ELF-1 (cell line): ENCODE measurements around the gene ZFTA.
"Not testable (repeated sequence)": the region's sequence is repeated elsewhere in the genome, so short reads cannot be mapped to it uniquely, and the experiment has no call there.

ENCODE experiments used
- DNase-seq: peaks from one replicate; pipeline ENCODE4 v3.0.0-alpha.2; 2016; ENCODE audit warnings: low read depth, low spot score

The ZFTA gene

DNA sequence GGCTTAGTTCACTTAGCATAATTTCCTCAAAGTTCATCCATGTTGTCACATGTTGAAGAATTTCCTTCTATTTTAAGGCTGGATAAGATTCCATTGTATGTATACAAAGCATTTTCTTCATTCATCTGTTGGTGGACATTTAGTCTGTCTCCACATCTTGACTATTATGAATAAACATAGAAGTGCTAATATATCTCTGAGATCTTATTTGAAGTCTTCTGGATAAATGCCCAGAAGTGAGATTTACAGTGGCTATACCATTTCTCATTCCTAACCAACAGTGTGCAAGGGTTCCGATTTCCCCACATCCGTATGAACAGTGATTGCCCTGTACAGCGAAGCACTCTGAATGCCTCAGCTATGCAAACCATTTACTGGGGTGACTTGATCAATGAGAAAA, 6.6 kb upstream of the ZFTA start:
- no peak for DNase-seq

DNA sequence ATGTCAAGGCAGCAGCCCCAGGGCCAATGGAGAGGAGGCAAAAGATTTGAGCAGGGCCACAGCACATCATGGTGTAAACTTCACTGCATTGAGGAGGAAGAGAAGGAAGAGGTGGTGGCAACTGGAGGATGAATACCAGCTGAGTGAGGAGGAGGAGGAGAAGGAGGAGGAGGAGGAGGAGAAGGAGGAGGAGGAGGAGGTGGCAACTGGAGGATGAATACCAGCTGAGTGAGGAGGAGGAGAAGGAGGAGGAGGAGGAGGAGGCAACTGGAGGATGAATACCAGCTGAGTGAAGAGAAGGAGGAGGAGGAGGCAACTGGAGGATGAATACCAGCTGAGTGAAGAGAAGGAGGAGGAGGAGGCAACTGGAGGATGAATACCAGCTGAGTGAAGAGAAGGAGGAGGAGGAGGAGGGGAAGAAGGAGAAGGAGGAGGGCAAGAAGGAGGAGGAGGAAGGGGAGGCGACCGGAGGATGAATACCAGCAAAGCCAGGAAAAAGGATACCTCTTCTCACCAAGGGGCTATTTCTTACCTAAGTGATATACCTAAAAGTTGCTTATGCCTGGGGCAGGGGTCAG, 3.3 kb upstream of the ZFTA start:
- not testable (repeated sequence) for DNase-seq

DNA sequence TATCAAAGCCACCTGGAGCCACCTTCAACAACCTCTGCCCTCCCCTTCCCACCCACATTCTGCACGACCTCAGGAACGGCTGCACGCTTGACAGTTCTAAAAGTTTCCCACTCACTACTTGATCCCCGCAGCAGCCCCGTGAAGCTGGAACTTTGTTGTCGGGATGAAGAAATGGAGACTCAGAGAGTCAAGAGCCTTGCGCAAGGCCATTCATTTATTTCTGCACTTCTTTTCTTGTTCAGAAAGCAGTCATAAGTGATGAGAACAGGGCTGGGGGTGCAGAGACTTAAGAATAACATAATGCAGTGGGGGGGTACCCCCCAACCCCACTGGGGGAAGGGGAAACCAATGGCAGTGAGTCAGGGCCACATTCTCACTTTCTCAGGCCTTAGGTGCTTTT, 2.2 kb upstream of the ZFTA start:
- no peak for DNase-seq

DNA sequence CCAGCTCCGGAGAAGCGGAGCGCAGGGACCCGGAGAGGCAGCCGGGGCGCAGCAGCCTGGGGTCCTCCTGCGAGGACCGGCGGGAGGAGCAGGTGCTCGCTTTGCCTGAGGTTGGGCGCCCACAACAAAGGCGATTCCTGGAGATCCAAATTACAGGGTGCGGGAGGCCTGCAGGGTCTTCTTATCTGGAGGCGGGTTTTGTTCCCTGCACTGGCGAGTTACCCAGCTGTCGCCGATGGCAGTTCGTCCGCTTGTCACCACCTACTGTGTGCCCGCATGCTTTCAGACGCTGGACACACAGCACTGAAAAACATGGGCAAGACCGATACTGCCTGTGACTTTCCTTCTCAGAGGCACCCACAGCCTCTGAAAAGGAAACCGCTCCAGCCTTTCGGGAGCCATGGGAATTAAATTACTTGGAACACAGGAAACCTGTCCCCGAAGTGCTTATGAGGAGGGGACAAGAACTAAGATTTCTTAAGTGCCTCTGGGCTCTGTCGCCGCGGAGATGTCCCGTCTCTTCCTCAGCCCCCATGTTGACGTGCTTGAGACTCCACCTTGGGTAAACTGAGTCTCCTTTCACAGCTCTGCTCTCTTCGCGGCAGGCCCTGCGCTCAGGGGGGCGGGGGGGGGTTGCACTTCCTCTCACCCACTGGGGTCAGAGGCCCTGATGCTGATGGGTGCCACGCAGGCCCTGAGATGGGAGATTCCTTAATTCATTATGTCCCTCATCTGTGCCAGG, 1.3 kb upstream of the ZFTA start:
- DNase-seq = peak; percentile 76

DNA sequence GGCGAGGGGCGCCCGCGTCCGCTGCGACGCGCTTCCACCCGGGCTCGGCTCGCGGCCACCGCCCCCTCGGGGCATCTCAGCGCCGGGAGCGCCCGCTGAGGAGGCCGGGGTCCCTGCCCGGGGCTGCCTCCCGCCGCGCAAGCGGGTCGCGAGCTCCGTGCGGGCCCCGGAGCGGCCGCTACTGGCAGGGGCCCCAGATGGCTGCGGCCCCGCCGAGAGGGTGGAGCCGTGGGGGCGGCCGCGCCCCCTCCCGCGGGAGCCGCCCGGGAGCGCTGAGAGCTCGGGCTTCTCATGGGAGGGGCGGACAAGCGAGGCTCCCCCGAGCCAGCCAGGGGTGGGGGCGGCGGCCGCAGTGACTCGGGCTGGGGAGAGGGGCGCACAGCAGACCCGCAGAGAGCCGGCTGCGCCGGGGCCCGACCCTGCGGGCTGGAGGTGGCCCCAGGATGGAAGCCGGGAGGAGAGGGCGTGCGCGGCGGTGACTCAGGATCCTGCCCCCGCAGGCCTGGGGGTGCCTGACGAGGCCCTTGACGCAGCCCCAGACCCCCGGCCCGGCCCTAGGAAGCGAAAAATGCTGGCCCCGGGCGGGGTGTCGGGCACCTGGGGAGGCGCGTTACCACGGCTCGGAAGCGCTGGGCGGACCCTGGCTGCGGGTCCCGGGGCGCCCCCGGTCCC, 603 bp upstream of the ZFTA start:
- no peak for DNase-seq

DNA sequence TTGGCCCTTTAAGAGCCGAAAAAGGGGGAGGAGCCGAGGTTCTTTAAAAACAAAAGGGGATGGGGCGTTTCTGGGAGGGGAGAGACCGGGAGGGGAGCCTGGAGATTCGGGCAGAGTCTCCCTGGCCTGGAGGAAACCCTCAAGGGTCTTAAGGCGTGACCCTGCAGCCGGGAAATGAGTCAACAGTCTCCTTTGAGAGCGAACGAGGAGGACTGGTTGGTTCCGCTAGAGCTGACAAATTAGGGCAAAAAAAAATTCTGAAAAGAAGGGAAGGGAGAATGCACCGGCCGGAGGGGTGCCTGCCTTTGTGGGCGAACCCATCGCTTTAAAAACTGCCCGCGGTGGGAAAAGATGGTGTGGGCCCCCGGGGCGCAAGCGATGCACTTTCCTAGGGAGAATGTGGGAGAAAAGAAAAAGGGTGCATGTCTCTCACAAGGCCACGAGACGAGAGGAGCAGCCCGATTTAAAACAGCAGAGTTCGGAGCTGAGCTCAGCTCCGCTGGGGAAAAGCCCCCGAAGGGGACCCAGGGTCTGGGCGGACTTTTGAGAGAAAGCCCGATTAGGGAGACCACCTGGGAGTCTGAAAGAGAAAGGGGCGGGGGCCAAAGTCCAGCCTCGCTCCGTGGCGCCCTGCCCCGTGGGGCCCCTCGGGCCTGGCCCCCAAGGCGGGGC, 874 bp downstream of the ZFTA start:
- peak; percentile 97 for DNase-seq

DNA sequence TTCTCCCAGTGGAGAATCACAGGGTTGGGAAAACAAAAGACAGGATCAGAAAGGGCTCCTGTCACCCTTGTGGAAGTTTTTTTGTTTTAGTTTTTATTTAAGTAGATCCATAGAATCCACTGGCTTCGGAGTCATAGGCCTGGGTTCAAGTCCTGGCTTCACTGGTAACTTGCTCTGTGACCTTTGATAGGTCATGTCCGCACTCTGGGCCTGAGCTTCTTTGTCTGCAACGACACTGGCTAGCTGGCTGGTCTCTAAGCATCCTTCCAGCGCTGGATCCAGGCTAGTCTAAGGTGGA, 1.4 kb downstream of the ZFTA start:
- no peak for DNase-seq

DNA sequence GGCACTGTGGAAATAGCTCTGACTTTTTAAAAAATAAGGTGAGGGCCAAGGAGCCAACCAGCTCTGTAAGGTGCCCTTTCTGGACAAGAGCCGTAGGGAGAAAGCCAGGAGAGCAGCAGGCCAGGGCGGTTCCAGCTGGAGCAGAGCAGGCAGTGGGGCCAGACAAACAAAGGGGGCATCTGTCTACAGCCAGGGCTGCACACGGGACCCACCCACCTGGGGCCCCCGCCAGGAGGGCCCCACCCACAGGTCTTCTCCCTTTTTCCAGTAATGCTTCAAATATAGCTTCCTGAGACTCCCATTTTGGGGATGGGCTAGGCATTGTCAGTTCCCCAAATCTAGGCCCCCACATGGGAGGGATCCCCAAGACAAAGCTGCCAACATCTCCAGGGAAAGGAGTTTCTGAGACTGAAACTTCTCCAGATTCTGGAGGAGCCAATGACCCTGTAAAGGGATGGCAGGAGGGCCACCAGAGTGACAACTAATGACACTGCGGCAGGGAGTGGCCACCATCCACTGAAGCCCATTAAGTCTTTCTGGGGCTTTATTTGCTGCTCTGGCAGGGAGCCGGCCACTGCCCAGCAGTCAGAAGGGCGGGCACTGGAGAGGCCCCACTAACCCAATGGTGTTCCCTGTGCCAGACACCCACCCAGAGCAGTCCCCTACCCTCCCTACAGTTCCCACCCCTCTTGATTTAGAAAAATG, 1.9 kb downstream of the ZFTA start:
- peak; percentile 19 for DNase-seq

DNA sequence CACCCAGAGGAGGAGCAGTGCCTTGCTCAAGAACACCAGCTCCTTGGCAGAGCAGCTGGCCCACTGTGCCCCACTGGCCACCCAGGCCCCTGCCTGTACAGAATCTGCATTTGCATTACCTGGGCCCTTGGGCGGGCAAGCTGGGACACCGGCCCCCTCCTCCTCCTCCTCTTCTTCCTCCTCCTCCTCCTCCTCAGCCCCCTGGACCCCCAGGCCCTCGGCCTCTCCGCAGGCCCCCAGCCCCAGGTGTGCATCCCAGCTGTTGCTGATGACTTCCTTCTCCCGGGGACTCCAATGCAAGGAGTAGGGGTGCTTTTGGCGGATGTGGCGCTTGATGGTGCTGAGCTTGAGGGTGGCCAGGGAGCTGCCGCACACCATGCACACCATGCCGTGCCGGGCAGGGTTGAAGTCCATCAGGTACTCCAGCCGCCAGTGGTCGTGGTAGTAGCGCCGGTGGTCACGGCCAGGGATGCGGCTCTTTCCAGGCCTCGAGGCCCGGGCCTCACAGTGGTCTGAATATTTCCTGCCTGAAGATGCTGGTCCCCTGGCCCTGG, 2.8 kb downstream of the ZFTA start:
- DNase-seq = peak; percentile 19

DNA sequence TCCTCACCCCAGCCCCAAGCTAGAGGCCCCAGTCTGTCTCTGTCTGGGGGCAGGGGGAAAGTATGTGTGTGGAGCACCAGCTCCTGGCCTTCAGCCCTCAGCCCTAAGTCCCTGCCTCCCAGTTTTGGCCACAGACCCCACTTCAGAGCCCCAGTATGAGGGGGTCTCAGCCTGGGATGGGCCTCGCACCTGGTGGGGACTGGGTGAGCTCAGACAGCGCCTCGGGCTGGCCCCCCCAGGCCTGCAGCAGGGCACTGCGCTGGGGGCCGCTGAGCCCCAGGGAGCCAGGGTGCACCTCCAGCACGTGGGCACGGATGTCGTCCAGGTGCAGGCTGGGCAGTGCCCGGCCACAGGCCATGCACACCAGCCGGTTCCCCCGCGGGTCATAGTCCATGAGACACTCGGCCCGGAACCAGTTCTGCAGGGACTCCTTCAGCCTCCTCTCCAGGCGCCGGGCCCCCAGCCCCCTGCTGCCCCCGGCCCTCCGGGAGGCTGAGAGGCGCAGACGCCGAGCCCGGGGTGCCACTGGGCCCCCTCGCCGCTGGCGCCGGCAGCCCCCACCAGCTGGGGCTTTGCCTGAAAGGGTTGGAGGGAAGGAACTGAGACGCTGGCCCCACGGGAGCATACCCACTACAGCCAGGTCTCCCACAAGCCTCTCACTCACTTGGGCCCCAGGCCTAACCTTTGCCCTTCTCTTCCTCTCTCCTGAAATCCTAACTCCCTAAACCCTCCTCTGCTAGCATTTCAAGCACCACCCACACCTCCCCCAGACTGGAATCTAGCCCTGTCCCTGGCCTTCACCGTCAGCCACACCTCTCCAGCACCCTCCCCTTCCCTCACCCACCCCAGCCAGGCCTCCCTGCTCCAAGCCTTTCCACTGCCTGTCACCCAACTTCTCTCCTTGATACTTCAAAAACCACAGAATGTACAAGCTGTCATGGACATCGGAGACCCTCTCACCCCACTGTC, 3.6 kb downstream of the ZFTA start:
- DNase-seq = peak; percentile 60

DNA sequence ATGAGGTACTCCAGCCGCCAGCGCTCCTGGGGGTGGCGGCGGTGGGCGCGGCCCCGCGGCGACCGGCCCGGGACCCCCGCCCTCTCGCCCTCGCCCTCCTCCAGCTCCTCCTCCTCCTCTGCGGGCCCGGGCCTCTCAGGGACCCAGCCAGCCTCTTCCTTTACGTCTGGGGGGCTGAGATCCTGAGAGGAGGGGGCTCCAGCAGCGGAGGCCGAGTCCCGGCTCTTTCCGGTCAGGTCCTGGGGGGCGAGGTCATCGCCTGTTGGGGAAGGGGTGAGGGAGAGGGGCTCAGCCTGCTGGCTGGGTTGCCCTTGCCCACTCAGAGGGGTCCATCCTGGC, 4.3 kb downstream of the ZFTA start:
- DNase-seq = peak; percentile 61

DNA sequence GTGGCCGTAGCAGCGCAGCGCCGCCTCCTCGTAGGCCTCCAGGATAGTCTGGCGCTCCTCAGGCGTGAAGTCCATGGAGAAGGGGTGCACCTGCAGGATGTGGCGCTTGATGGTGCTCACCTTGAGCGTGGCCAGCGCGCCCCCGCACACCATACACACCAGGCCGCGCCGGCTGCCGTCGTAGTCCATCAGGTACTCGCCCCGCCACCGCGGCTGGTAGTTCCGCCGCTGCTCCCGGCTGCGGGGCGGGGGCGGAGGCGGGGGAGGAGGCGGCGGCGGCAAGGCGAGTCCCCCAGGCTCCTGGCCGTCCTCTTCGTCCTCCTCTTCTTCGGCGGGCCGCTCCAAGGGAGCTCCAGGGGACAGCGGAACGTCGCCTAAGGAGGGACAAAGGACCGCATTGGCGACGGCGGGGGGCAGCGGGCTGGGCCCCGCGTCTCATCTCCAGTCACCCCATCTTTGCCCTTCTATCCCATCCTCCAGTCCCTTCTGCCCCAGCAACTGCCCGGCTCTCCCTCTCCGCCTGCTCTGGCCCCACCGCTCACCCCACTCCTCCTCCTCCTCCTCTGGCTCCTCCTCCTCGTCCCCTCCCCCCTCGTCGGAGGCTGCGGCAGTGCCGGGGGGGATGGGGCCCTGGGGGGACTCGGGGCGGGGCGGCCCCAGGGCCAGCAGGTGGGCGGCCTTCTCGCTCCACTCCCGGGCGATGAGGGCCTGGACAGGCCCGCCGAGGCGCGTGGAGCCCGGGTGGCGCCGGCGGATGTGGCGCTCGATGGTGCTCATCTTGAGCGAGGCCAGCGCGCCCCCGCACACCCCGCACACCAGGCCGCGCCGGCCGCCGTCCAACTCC, 4.9 kb downstream of the ZFTA start:
- DNase-seq = peak; percentile 68

DNA sequence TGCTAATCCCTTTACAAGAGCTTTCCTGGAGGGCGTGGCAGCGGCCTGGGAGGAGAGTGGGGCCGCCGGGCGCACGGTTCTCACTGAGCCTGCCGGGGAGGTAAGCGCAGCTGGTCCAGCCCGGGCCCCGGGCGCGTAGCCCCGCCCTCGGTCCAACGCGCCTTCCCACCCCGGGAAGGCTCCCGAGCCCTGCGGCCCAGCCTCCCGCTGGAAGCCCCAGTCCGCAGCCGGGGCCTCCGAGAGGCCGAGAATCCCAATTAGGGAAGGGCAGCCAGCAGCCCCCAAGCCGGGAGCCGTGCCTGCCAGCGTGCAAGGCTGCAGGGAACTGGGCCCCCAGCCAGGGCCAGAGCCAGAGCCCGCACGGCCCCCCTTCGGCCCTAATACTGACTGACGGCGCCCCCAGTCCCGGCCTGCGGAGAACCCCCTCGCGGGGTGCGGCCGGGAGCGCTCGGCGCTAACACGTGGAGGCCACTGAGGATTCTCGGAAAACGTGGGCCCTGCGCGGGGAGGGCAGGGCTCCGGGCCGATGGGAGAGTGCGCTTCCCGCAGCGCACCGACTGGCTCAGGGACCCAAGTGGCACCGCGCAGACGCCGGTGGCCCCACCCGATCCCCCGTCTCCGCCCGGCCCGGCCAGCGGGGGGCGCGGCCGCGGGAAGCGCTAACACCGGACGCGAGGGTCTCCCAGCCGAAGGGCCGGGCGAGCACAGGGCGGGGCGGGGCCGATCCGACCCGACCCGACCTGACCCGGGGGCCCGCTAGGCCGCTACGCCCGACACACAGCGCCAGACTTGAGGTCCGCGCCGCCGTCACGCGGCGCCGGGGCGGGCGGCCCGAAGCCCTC, 5.7 kb downstream of the ZFTA start:
- DNase-seq = peak; percentile 88

DNA sequence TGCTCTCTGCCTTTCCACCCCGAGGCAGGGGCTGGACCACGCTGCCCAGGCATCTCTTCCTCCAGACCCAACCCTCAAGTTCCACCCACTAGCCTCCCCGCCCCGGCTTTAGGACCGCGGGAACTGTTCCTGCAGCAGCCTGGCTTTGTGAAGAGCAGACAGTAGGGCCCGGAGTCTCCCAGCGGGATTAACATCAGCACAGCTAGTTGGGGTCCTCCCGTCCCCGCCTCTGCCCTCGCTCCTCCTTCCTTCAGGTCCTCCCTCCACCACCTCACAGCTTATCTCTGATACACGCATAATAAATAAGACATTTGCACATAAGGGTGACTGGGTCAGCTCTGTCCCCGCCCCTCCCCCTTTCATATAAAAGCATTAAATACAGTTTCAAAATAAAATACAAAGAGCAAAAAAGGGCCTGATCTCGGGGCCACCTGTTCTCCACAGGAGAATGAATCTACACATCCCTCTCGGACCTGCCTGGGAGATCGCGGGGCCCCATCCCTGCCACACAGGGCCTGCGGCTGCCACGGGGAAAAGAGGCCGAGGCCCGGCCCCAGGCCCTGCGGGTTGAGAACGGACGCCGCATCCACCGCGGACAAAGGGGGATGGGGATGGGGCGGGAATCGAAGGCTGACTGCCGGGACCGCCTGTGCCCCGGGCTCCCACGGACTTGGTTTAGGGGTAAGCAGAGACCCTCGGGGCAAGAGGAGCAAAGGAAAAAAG, 6.5 kb downstream of the ZFTA start:
- peak; percentile 87 for DNase-seq

DNA sequence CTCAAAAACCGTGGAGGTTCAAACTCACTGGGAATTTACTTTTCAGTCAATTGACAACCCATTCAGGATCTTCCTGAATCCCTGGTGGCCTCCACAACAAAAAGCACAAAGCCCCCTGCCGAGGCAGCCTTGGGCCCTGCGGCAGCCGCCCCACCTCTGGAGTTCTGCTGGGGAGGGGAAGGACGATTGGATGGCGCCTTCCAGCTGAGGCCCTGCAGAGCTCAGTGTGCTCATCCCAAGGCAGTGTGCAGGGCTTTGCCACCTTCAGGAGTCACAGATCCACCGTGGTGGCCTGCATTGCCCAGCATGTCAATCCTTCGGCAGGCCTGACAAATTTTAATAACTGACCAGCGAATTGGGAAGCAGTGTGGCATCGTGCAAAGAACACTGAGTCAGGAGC, 7.4 kb downstream of the ZFTA start:
- peak; percentile 88 for DNase-seq

DNA sequence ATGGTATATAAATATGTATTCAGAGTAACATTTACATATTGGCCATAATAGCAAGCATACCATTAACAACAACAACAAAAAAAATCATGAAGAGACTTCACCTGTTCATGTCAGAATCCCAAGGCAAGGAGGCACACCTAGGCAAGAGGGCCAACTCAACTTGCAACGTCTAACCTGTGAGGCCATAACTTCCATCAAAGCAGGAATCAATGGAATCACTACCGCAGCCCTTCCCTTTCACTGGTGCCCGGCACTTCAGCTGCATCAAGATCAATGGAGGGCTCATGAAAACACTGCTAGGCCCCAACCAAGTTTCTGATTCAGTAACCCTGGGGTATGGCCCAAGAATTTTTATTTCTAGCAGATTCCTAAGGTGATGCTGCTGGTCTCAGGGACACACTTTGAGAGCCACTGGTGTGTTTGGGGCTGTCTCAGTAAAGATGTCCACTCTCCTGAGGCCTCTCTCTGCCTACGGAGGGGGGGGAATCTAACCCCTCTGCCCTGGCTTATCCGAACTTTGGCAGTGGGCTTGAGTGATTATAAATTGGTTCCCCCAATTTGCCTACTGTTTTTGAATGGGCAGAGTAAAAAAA, 8.0 kb downstream of the ZFTA start:
- DNase-seq = peak; percentile 14

DNA sequence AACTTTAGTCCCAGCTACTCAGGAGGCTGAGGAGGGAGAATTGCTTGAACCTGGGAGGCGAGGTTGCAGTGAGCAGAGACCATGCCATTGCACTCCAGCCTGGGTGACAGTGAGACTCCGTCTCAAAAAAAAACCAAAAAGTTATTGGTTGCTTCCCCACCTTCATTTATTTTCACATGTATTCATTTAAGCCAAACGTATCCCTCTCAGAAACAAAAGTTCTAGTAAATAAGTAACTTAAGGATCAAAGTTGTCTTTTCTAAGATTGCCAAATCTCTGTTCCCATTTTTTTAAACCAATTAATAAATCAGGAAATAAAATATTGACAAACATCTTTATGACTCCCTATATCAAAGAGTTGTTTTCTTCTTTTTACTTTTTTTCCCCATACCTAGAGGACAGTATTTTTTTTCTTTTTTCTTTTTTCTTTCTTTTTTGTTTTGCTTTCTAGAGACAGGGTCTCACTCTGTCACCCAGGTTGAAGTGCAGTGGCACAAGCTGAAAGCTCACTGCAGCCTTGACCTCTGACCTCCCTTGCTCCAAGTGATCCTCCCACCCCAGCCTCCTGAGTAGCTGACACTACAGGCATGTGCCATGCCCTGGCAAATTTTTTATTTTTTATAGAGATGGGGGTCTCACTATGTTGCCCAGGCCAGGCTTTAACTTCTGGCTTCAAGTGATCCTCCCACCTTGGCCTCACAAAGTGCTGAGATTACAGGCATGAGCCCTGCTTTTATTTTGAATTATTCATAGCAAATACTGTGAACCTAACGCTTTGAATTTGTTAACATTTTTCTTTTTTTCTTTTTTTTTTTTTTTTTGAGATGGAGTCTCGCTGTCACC, 11.4 kb downstream of the ZFTA start:
- no peak for DNase-seq
